HCT116 (cell line): ENCODE measurements around the gene GCLC.

Source experiments
- CTCF ChIP-seq, 3 experiments: fragments of 200-600 bp in 1 of 3; sonication (generic) in 1 of 3; IDR thresholded peaks in 2 of 3; conservative IDR thresholded peaks in 1 of 3; 2 replicates each; pipeline ENCODE4 v1.5.1; 2012 to 2017; ENCODE audit warnings: low read depth in 2 of 3, low read length in 2 of 3, antibody characterized with exemption in 1 of 3, borderline replicate concordance in 1 of 3, control low read depth in 1 of 3, mild to moderate bottlenecking in 1 of 3, mixed read lengths in 1 of 3, mixed run types in 1 of 3, moderate library complexity in 1 of 3; ENCODE audit not compliant: insufficient read depth in 1 of 3
- EZH2 ChIP-seq: fragments of 200-600 bp; sonication (generic); IDR thresholded peaks from 2 replicates; pipeline ENCODE4 v1.6.1; 2017; ENCODE audit warnings: antibody characterized with exemption, mixed run types
- FOSL1 ChIP-seq: IDR thresholded peaks from 2 replicates; pipeline ENCODE4 v1.6.1; 2012; ENCODE audit warnings: low read depth
- JUND ChIP-seq: IDR thresholded peaks from 2 replicates; pipeline ENCODE4 v1.6.1; 2012
- POLR2A ChIP-seq: IDR thresholded peaks from 2 replicates; pipeline ENCODE4 v1.7.0; 2011; ENCODE audit warnings: borderline replicate concordance; ENCODE audit not compliant: insufficient read depth, insufficient read length; ENCODE audit errors: extremely low read depth
- REST ChIP-seq: IDR thresholded peaks from 2 replicates; pipeline ENCODE4 v1.6.1; 2012; ENCODE audit warnings: low read depth
- ZBTB33 ChIP-seq: IDR thresholded peaks from 2 replicates; pipeline ENCODE4 v1.6.1; 2011; ENCODE audit warnings: mild to moderate bottlenecking, low read length, moderate library complexity; ENCODE audit not compliant: insufficient replicate concordance; ENCODE audit errors: extremely low read depth
- ZFX ChIP-seq: fragments of 450-650 bp; IDR thresholded peaks from 2 replicates; pipeline ENCODE4 v1.6.1; 2017

DNA sequence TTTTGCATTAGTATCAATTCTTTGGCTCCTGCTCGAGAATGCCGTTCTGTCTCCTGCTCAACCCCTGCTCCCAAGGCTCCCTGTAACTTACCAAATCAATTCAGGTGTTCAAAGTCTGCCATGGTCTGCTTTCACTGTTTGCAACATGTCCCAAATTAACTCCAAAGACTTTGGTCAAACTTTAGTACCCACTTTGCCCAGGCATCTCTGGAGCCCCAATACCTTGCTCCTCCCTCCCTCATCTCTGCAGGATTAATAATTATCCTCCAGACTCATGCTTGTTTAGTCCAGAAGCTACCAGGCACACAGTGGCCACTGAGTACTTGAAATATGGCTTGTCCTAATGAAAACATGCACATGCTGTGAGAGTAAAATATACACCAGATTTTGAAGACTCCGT is 30.2 kb downstream of the GCLC start:
- TF ChIP-seq POLR2A = no peak
- no peak for TF ChIP-seq EZH2
- no peak for TF ChIP-seq CTCF (IDR thresholded peaks at IDR 0.05 in 2 of 3, conservative IDR thresholded peaks at IDR 0.05 in 1 of 3; ENCODE audit: borderline replicate concordance in 1 of 3, insufficient read depth in 1 of 3, low read depth in 2 of 3, low read length in 2 of 3)
- TF ChIP-seq ZFX = no peak
- no peak for TF ChIP-seq FOSL1
- no peak for TF ChIP-seq JUND
- TF ChIP-seq ZBTB33 = no peak
- TF ChIP-seq REST = no peak
